AG04449 (cell line): ENCODE measurements around the gene CERS5.

Experiments used
- CTCF ChIA-PET: fragments of 350-600 bp; formaldehyde crosslinking; extraction: SDS; loops from one replicate; lab custom pipeline; 2021; ENCODE audit warnings: antibody characterized with exemption; lab: Yijun Ruan, JAX
- POLR2A ChIA-PET: fragments of 400-600, 350-600 bp; formaldehyde crosslinking; extraction: SDS; loops from one replicate; lab custom pipeline; 2020; ENCODE audit warnings: antibody characterized with exemption, inconsistent platforms; lab: Yijun Ruan, JAX
- DNase-seq: peaks from one replicate; pipeline ENCODE4 v3.0.0-alpha.2; 2010; ENCODE audit warnings: low read depth, low spot score
- H3K4me3 ChIP-seq: 2 replicates; pipeline ENCODE4 v1.5.1; 2011; ENCODE audit warnings: low read depth, mild to moderate bottlenecking, control low read depth, low read length
- TF ChIP-seq, protein P1 (sequence below): IDR thresholded peaks from one replicate; pipeline ENCODE4 v1.5.1; 2011; ENCODE audit warnings: mild to moderate bottlenecking, moderate library complexity, low read length, control low read depth, inconsistent platforms; ENCODE audit not compliant: insufficient read depth; ENCODE audit errors: missing control alignments

Gene CERS5, protein sequence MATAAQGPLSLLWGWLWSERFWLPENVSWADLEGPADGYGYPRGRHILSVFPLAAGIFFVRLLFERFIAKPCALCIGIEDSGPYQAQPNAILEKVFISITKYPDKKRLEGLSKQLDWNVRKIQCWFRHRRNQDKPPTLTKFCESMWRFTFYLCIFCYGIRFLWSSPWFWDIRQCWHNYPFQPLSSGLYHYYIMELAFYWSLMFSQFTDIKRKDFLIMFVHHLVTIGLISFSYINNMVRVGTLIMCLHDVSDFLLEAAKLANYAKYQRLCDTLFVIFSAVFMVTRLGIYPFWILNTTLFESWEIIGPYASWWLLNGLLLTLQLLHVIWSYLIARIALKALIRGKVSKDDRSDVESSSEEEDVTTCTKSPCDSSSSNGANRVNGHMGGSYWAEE

DNA sequence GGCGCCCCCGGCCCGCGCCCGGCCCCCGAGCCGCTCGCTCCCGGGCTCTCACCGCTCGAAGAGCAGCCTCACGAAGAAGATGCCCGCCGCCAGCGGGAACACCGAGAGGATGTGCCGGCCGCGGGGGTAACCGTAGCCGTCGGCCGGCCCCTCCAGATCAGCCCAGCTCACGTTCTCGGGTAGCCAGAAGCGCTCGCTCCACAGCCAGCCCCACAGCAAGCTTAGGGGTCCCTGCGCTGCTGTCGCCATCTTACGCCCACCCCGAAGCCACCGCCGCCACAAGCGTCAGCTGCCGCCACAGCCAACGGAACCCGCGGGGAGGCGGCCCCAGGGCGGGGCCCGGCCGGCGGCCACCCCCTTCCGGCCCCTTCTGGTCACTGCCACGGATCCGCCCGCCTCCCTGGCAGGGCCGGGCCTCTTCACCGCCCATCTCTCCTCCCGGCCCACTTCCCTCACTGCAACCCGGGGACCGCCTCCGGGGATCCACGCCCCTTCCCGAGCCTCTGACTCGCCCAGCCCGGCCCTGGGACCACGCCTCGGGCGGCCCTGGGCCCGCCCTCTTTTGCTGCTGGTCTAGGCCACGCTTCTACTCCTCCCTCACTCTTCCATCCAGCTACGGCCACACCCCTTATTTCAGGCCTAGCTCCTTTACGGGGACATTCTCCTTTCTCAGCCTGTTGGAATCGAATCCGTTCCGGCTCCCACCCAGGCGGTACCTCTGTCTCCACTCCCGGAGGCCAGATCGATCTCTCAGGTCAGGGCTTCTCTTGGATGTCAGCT, at the start of gene CERS5:
TSS of gene CERS5 (minus strand) at position 321 of the 780 bp plus-strand sequence. CDS start at position 249, 72 bp downstream.
- peak; percentile 87 for DNase-seq
- ChIA-PET POLR2A (interaction anchor here (0.5 to 1.9 kb wide), 10 partner anchors 10 to 200 kb away, joined by 3 to 6 read pairs (median 4); partner anchors contain the start of genes COX14 and SMARCD1), CTCF (interaction anchor here (0.7 to 2.7 kb wide), 10 partner anchors 10 to 148 kb away, joined by 3 to 29 read pairs (median 5); partner anchors contain the start of genes COX14 and SMARCD1)
- H3K4me3 ChIP-seq, result peak within 1 kb of the TSS; percentile 85
- TF ChIP-seq, protein P1, sequence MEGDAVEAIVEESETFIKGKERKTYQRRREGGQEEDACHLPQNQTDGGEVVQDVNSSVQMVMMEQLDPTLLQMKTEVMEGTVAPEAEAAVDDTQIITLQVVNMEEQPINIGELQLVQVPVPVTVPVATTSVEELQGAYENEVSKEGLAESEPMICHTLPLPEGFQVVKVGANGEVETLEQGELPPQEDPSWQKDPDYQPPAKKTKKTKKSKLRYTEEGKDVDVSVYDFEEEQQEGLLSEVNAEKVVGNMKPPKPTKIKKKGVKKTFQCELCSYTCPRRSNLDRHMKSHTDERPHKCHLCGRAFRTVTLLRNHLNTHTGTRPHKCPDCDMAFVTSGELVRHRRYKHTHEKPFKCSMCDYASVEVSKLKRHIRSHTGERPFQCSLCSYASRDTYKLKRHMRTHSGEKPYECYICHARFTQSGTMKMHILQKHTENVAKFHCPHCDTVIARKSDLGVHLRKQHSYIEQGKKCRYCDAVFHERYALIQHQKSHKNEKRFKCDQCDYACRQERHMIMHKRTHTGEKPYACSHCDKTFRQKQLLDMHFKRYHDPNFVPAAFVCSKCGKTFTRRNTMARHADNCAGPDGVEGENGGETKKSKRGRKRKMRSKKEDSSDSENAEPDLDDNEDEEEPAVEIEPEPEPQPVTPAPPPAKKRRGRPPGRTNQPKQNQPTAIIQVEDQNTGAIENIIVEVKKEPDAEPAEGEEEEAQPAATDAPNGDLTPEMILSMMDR, result peak; percentile 16

DNA sequence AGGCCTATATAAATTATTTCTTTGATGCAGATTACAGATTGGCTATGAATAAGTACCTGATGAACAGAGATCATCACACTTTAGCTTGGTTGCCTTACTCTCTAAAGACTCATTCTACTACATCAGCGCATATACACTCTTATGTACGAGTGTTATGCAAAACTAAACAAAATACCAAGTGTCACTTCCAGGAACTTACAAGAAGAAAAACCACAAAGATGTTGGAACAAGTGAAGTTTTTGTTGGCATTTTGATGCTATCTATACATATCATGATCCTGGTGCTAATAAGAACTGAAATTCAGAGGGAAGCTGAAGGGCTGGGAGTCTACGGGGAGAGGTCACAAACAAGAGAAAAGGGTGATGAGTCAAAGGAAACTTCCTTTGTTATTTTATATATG, 47.9 kb upstream of the CERS5 start:
- TF ChIP-seq, protein P1, result no peak
- no peak overlapping the region; the same call in 1 of the 2 replicates for H3K4me3 ChIP-seq

DNA sequence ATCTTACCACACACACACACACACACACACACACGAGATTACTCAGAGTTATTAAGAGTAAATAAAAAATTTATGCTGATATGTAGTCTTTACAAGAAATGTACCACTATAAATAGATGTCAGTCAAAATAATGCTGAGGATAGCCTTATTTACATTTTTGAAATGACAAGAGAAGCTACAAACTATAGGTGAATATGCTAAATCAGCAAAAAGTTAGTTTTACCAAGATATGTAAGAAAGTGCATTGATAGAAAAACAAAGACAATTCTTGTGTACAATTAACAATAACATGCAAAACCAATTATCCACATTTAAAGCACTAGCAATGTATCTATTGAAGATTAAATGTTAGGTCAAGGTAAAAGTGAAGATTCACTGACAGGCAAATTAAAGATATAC, 46.8 kb upstream of the CERS5 start:
- ChIA-PET POLR2A (interaction anchor here (3.5 kb wide), 1 partner anchor 8 kb away, joined by 25 read pairs; no protein-coding TSS in a partner anchor), CTCF (interaction anchor here (1.2 to 5.3 kb wide), 5 partner anchors 15 to 269 kb away, joined by 3 to 33 read pairs (median 5); no protein-coding TSS in a partner anchor)
- TF ChIP-seq, protein P1, result no peak
- H3K4me3 ChIP-seq, result no peak overlapping the region
- no peak for DNase-seq

More for the DNA sequence above, 47.9 kb upstream of the CERS5 start:
- DNase-seq, result no peak
- CTCF ChIA-PET, result interaction anchor here (0.8 to 5.3 kb wide), 3 partner anchors 16 to 235 kb away, joined by 3 to 33 read pairs (median 3); no protein-coding TSS in a partner anchor
- POLR2A ChIA-PET, result no interaction called here

DNA sequence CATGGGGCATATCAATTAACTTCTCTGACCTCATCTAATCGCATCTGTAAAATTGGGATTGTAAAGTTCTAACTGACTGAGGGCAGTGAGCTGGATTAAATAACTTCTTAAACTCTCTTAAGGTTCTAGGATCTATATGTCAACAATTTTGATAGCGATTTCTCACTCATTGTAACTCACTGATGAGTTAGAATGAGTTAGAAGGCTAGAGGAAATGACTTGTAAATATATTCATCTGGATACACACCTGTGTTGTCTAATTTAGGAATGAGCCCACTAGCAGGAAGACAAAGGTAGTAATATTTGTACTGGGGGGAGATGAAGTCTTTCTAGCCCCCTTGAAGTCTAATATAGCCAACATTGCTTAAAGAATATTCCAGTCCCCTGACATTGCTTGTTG, 46.3 kb upstream of the CERS5 start:
- TF ChIP-seq, protein P1, result no peak
- ChIA-PET CTCF (interaction anchor here (1.4 to 5.3 kb wide), 5 partner anchors 17 to 268 kb away, joined by 4 to 33 read pairs (median 6); partner anchors contain the start of gene COX14), POLR2A (interaction anchor here (3.5 kb wide), 1 partner anchor 8 kb away, joined by 25 read pairs; no protein-coding TSS in a partner anchor)
- no peak overlapping the region for H3K4me3 ChIP-seq
- no peak for DNase-seq

DNA sequence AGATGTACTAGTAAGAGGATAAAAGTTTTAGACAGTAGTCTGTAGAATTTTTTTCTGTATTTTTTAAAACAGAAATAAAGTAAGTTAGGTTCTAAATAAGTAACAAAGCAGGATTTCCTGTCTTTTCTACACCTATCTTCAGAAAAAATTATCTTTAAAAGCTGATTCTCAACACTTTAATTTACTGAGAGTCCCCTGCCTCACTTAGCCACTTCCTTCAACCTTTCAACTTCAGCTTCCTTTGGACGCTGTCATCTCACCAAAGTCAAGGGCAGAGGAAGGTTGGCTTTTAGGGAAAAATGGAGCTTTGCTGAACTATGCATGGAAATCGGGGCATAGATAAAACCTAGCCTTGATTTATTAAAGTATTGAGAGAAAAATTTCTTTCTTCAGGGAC, 44.9 kb upstream of the CERS5 start:
- POLR2A ChIA-PET, result interaction anchor here (0.6 to 3.5 kb wide), 4 partner anchors 10 to 105 kb away, joined by 3 to 25 read pairs (median 4); partner anchors contain the start of gene LIMA1
- no peak for DNase-seq
- no peak overlapping the region; the same call in 1 of the 2 replicates for H3K4me3 ChIP-seq
- CTCF ChIA-PET, result interaction anchor here (0.9 to 5.3 kb wide), 6 partner anchors 9 to 104 kb away, joined by 3 to 33 read pairs (median 6); partner anchors contain the start of gene COX14
- TF ChIP-seq, protein P1, result no peak
